RPMI7951 (cell line): Measurements from ENCODE around the gene YIPF2. TPM values are rescaled to one million over a fixed set of nuclear protein-coding genes. Genes with fewer than 3 reads are reported as not detected.
"Not testable (repeated sequence)": the region's sequence is repeated elsewhere in the genome, so short reads cannot be mapped to it uniquely, and the experiment has no call there.

ENCODE experiments used
- DNase-seq: peaks from one replicate; pipeline ENCODE4 v3.0.0-alpha.2; 2012; ENCODE audit warnings: low read depth
- total RNA-seq: library from RNA; depleted of rRNA; stranded (reverse); fragments of >200 nt; shearing (Covaris generic); gene quantifications from 2 replicates; pipeline ENCODE4 v1.2.3, GENCODE V29; 2014

Gene YIPF2
- total RNA-seq, 1 experiment from 2014 or later: 34.1 TPM

- DNase-seq: not testable (repeated sequence)
Observed at GRCh38 chr19:10941649-10942048, 13.2 kb upstream of the YIPF2 start.

DNA sequence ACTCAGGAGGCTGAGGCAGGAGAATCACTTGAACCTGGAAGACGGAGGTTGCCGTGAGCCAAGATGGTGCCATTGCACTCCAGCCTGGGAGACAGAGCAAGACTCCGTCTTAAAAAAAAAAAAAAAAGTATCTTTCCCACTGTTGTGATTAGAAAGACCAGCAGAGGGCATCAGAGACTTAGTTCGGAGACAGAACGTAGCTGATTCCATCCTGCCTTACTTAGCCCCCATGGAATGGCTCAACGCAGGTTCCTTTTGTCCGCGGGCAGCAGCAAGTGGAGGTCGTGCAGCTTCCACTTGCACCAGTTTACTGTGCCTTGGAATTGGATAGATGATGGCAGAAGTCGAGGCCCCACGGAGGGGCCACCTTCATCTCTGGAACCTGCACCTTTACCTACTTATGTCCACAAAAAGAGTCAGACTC is 8.2 kb upstream of the YIPF2 start:
- DNase-seq: peak; percentile 78

DNA sequence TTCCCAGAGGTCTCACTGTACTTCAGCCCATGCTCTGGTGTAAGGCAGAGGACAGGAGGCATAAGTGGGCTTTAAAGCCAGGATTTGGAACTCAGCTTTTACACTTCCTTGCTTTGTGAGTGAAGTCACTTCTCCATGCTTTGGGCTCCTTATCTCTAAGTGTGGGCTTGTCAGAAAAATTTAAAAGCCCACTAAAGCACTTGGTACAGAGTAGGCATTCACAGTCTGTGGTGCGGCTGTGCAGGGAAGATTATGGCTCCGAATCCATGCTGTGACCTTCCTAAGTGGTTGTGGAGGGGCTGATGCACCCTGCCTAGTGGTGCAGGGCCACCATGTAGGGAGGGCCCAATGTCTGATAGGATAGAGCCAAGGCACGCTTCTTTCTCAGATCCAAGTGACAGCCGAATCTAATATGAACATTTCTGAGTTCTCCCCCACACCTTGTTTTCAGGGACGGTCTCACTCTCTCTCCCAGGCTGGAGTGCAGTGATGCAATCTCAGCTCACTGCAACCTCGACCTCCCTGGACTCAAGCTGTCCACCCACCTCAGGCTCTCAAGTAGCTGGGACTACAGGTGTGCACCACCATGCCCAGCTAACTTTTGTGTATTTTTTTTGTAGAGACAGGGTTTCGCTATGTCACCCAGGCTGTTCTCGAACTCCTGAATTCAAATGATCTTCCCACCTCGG is 7.1 kb upstream of the YIPF2 start:
- DNase-seq: no peak

DNA sequence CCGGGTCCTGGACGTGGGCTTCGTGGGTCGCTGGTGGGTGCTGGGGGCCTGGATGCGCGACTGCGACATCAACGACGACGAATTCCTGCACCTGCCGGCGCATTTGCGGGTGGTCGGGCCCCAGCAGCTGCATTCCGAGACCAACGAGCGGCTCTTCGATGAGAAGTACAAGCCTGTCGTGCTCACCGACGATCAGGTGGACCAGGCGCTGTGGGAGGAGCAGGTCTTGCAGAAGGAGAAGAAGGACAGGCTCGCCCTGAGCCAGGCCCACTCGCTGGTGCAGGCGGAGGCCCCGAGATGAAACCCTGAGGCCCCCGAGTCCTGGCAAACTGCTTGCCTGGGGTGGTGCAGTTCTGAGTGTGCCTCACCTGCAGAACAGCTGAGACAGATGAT is 959 bp upstream of the YIPF2 start:
- no peak for DNase-seq

- no peak for DNase-seq
Observed at GRCh38 chr19:10927730-10928562, 493 bp downstream of the YIPF2 start.

GRCh38 chr19:10924597-10924996 is 3.8 kb downstream of the YIPF2 start:
- no peak for DNase-seq

- no peak for DNase-seq
Observed at GRCh38 chr19:10923260-10924112, 5.0 kb downstream of the YIPF2 start.

DNA sequence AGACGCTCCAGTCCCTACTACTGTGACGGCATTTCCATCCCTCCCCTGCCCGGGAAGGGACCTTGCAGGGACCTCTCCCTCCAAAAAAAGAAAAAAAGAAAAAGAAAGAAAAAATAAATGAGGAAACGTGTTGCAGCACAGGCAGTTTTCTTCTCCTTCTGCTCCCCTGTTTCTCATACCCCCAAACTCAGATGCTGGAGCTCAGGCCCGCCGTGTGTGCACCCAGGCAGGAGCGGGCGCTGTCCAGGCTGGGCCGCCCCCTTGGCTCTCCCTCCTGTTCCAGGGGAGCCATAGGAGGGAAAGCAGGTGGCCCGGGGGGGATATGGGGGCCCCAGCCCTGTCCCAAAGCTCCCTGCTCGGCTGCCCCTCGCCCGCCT is 5.8 kb downstream of the YIPF2 start:
- no peak for DNase-seq

DNA sequence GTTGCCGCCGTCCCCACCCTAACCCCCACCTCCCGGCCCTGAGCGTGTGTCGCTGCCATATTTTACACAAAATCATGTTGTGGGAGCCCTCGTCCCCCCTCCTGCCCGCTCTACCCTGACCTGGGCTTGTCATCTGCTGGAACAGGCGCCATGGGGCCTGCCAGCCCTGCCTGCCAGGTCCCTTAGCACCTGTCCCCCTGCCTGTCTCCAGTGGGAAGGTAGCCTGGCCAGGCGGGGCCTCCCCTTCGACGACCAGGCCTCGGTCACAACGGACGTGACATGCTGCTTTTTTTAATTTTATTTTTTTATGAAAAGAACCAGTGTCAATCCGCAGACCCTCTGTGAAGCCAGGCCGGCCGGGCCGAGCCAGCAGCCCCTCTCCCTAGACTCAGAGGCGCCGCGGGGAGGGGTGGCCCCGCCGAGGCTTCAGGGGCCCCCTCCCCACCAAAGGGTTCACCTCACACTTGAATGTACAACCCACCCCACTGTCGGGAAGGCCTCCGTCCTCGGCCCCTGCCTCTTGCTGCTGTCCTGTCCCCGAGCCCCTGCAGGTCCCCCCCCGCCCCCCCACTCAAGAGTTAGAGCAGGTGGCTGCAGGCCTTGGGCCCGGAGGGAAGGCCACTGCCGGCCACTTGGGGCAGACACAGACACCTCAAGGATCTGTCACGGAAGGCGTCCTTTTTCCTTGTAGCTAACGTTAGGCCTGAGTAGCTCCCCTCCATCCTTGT is 6.4 kb downstream of the YIPF2 start:
- DNase-seq: no peak

GRCh38 chr19:10921199-10921909 is 7.1 kb downstream of the YIPF2 start:
- DNase-seq: no peak

GRCh38 chr19:10920781-10921180 is 7.7 kb downstream of the YIPF2 start:
- DNase-seq: no peak

- DNase-seq: no peak
Observed at GRCh38 chr19:10920288-10920655, 8.2 kb downstream of the YIPF2 start.

DNA sequence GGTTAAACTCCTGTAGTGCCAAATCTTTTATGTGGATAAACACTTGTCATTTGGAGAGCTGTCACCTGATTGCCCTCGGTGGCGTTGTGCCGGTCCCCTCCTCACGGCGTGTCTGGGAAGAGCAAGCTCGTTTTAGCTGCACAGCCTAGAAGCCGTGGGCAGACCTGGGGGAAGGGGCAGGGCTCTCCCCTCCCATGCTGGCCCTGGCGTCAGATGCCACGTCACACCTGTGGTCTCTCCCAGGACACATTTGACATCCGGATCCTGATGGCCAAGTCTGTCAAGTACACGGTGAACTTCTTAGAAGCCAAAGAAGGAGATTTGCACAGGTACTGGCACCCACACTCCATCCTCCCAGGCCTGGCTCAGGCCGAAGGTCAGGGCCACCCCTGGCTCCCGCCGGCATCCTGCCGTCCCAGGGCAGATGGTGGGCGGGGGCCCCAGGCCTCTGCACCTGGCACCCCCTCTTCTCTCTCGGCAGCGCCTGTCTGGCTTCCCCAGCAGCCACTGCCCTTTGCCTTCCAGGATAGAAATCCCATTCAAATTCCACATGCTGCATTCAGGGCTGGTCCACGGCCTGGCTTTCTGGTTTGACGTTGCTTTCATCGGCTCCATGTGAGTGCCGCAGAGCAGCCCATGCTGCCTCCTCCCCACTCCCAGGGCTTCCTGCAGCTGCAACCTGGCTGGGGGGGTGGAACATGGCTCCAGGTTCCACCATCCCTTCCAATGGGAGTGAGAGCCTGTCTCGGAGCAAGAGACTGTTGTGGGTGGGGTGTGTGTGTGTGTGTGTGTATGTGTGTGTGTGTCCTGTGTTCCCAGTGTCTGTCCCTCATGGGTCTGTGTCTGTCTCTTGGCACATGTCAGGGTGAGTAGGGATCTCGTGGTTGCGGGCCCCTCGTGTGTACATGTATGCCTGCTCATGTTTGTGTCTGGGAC is 8.8 kb downstream of the YIPF2 start:
- no peak for DNase-seq

DNA sequence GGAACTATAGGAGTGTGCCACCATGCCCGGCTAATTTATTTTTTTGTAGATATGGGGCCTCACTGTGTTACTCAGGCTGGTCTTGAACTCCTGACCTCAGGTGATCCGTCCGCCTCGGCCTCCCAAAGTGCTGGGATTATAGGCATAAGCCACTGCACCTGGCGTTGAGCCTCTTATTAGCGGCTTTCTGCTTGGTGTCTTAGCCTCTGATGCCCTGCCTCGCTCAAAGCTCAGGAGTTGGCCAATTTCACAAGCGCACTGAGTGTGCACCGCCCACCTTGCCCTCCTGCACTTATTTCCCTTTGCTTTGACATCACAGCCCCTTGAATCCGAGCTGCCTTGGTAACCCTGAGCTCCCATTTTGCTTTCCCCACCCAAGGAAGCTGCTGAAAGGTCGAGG is 10.1 kb downstream of the YIPF2 start:
- DNase-seq: no peak

GRCh38 chr19:10916602-10917001 is 11.8 kb downstream of the YIPF2 start:
- DNase-seq: no peak

GRCh38 chr19:10915130-10916091 is 13.0 kb downstream of the YIPF2 start:
- peak; percentile 100 for DNase-seq

DNA sequence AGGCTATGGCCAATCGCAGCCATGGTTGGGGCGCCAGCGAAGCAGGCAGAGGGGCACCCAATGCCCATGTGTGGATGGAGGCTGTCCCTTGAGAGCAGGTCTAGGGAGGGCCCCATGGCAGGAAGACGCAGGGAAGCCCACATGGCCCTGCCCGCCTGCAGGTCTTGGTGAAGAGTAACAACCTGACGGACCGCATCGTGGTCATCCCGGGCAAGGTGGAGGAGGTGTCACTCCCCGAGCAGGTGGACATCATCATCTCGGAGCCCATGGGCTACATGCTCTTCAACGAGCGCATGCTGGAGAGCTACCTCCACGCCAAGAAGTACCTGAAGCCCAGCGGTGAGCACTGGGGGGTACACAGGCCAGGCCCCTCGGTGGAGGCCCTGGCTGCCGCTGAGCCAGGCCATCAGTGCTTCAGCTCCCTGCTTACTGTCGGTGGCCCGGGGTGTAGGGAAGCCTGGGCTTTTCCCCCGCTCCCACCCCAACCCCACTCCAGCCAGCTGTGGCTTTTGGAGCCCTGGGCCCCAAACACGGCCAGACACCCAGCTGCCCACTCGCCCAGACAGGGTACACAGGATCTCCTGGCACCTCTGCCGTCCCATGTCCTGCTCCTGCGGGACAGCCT is 14.6 kb downstream of the YIPF2 start:
- no peak for DNase-seq

DNA sequence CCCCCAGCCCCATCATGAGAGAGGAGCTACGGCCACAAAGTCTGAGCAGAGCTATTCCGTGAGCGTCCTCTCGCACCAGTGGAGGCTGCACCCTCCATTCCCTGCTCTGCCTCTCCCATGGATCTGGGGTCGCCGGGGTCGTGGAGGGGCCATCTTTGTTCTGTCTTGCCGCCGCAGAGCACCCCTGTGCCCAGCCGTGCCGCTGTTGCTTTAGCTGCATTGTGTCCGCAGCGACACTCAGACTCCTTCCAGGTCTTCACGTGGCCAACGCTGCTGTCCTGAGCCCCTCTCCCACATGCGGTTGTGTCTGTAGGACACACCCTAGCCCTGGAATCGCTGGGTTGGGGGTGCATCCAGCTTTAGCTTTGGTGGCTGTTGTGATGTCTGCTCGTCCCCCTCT is 15.8 kb downstream of the YIPF2 start:
- DNase-seq: no peak
